ENCODE data around the gene TMEM179B. TPM values are rescaled to one million over a fixed set of nuclear protein-coding genes. Genes with fewer than 3 reads are reported as not detected.
"Not testable (repeated sequence)": the region's sequence is repeated elsewhere in the genome, so short reads cannot be mapped to it uniquely, and the experiment has no call there.

The TMEM179B gene
- total RNA-seq (10 to 100 TPM; 38.2 to 49.6 (median 43.0) TPM), polyA plus RNA-seq (10 to 100 TPM; 27.0 to 63.9 (median 38.4) TPM)

DNA sequence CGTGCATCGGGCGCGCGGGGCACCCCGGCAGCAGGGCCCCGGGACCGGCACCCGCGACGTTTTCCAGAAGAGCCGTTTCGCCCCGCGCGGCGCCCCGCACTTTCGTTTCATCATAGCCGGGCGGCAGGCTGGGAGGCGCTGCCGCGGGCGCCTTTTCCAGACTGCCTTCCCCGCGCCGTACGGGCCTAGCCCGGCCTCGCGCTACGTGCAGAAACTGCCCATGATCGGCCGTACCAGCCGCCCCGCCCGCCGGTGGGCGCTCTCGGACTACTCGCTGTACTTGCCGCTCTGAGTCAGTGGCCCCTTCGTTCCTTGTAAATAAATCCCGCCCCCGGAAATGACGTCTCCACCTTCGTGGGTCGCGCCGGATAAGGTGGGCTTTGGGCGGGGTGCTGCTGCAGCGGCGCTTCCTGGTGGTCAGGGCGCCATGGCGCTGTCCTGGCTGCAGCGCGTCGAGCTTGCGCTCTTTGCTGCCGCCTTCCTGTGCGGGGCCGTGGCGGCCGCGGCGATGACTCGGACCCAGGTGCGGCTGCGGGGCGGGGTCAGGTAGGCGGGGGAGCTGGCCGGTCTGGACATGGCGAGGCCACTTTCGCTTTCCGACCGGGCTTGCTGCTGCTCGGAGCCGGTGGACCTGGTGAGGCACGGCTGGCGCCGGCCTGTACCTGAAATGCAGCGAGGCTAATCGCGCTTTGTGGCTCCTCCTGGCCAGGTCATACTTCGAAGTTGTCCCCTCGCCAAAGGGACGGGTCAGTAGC is at the start of gene TMEM179B:
Gene TMEM179B, plus strand, starts transcription at position 398 of the 755 bp plus-strand sequence. Its CDS starts 30 bp downstream, at position 428.
- Histone ChIP-seq H3K9me3 (no peaks in the 10 kb centered on the region), H3K36me3 (peaks cover 0 to 38% (median 9%) of the 10 kb centered on the region in 4 donors), H3K27ac (peak within 1 kb of the TSS; percentile 94 to 100 (median 97)), H3K4me1 (peaks cover 0 to 47% (median 41%) of the 10 kb centered on the region in 4 donors), H3K27me3 (no peaks in the 10 kb centered on the region), H3K4me3 (peak within 1 kb of the TSS; percentile 85 to 99 (median 92))
- DNase-seq = peak; percentile 99
- TF ChIP-seq EP300 (IDR thresholded peaks at IDR 0.05) (peak in 2 of 4 donors; percentile 12 to 62), POLR2A (IDR thresholded peaks at IDR 0.05) (peak; percentile 96 to 98), POLR2AphosphoS5 (IDR thresholded peaks at IDR 0.05) (peak; percentile 97 to 100 (median 100))
- TF ChIP-seq, protein P1, sequence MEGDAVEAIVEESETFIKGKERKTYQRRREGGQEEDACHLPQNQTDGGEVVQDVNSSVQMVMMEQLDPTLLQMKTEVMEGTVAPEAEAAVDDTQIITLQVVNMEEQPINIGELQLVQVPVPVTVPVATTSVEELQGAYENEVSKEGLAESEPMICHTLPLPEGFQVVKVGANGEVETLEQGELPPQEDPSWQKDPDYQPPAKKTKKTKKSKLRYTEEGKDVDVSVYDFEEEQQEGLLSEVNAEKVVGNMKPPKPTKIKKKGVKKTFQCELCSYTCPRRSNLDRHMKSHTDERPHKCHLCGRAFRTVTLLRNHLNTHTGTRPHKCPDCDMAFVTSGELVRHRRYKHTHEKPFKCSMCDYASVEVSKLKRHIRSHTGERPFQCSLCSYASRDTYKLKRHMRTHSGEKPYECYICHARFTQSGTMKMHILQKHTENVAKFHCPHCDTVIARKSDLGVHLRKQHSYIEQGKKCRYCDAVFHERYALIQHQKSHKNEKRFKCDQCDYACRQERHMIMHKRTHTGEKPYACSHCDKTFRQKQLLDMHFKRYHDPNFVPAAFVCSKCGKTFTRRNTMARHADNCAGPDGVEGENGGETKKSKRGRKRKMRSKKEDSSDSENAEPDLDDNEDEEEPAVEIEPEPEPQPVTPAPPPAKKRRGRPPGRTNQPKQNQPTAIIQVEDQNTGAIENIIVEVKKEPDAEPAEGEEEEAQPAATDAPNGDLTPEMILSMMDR (IDR thresholded peaks at IDR 0.05) = peak in 1 of 4 experiments; percentile 16
- WGBS, 2 donors = 0% methylated on average over 88 of the region's 88 CpGs
- intact Hi-C loops (cut with DNase I) = loop anchor here (5.0 to 10.0 kb wide), 2 partner anchors 55 to 978 kb away; partner anchors contain the start of gene ZFTA

- TF ChIP-seq, protein P1 (IDR thresholded peaks at IDR 0.05) = no peak
- TF ChIP-seq POLR2A (IDR thresholded peaks at IDR 0.05) = no peak
- no peak for TF ChIP-seq EP300 (IDR thresholded peaks at IDR 0.05)
- no peak for TF ChIP-seq POLR2AphosphoS5 (IDR thresholded peaks at IDR 0.05)
- intact Hi-C loops (cut with DNase I) = no loop called here
- Histone ChIP-seq H3K9me3 (no peaks in the 10 kb centered on the region), H3K36me3 (peaks cover 0 to 18% (median 2%) of the 10 kb centered on the region in 4 donors), H3K4me3 (no peak overlapping the region), H3K4me1 (peaks cover 0 to 21% (median 5%) of the 10 kb centered on the region in 4 donors), H3K27ac (no peak overlapping the region), H3K27me3 (no peaks in the 10 kb centered on the region)
- WGBS, 2 donors = 89% methylated on average over 9 of the region's 9 CpGs
- no peak for DNase-seq
Observed at GRCh38 chr11:62747475-62748160, 39.6 kb upstream of the TMEM179B start.

DNA sequence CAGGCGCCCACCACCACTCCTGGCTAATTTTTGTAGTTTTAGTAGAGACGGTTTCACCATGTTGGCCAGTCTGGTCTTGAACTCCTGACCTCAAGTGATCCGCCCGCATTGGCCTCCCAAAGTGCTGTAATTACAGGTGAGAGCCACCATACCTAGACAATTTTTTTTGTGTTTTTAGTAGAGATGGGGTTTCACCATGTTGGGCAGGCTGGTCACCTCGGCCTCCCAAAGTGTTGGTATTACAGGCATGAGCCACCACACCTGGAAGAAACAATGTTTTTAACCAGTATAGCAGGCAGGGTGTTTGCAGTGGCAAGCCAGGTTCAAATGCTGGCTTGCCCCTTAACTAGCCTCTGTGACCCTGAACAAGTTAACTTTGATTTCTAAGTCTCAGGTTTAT is 37.3 kb upstream of the TMEM179B start:
- WGBS, 2 donors = 96 to 97% methylated on average over 5 of the region's 5 CpGs
- H3K27me3 ChIP-seq; intact Hi-C loops (cut with DNase I); H3K4me3 ChIP-seq; H3K27ac ChIP-seq; H3K9me3 ChIP-seq: not testable (repeated sequence)
- H3K4me1 ChIP-seq = peaks cover 0 to 38% (median 18%) of the 10 kb centered on the region in 4 donors
- peaks cover 0 to 22% (median 4%) of the 10 kb centered on the region in 4 donors for H3K36me3 ChIP-seq
- peak; percentile 28 for DNase-seq

- H3K4me3 ChIP-seq = no peak overlapping the region
- WGBS, 2 donors = 94 to 96% methylated on average over 14 of the region's 14 CpGs
- TF ChIP-seq POLR2AphosphoS5 (IDR thresholded peaks at IDR 0.05) (no peak), POLR2A (IDR thresholded peaks at IDR 0.05) (no peak), EP300 (IDR thresholded peaks at IDR 0.05) (no peak)
- TF ChIP-seq, protein P1 (IDR thresholded peaks at IDR 0.05) = no peak
- H3K27ac ChIP-seq = no peak overlapping the region
- DNase-seq = no peak
- H3K4me1 ChIP-seq = peaks cover 0 to 38% (median 18%) of the 10 kb centered on the region in 4 donors
- no peaks in the 10 kb centered on the region for H3K27me3 ChIP-seq
- intact Hi-C loops (cut with DNase I) = loop anchor here (2.0 kb wide), 1 partner anchor 23 kb away; the partner anchor contains the start of gene TTC9C
- H3K36me3 ChIP-seq = peaks cover 0 to 22% (median 4%) of the 10 kb centered on the region in 4 donors
- no peaks in the 10 kb centered on the region for H3K9me3 ChIP-seq
Observed at GRCh38 chr11:62752177-62752785, 34.9 kb upstream of the TMEM179B start.

Data from sigmoid colon (tissue), 7 donors.